ENCODE results near the gene CIRBP.

- TF ChIP-seq CTCF (conservative IDR thresholded peaks at IDR 0.05; ENCODE audit: low read depth, low read length) (no peak), EZH2 (IDR thresholded peaks at IDR 0.05; ENCODE audit: low read length, unreplicated experiment) (no peak)
These were observed 41.1 kb downstream of the CIRBP start for GRCh38 chr19:1309977-1310852.
